ENCODE results near the gene ARHGAP42.
"Not testable (repeated sequence)": the region's sequence is repeated elsewhere in the genome, so short reads cannot be mapped to it uniquely, and the experiment has no call there.

Gene ARHGAP42

DNA sequence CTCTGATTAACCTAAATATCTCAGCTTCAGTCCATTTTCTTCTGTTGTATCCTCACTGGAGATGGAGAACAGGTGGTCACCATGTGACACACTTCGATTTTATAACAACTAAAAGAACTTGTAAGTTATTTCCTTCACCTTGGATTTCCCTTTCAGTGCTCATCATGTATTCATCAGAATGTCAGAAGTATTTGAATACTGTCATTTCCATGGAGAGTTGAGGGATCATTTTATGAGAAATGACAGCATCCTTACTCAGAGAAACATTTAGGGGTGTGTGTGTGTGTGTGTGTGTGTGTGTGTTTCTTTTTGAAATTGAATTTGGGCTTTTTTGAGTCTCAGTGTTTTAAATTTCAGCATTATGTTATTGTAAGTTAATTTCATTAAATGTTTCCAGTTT, 205.8 kb downstream of the ARHGAP42 start:
- TF ChIP-seq EZH2phosphoT487 (conservative IDR thresholded peaks at IDR 0.05; ENCODE audit: low read length) = no peak
- TF ChIP-seq, protein P1, sequence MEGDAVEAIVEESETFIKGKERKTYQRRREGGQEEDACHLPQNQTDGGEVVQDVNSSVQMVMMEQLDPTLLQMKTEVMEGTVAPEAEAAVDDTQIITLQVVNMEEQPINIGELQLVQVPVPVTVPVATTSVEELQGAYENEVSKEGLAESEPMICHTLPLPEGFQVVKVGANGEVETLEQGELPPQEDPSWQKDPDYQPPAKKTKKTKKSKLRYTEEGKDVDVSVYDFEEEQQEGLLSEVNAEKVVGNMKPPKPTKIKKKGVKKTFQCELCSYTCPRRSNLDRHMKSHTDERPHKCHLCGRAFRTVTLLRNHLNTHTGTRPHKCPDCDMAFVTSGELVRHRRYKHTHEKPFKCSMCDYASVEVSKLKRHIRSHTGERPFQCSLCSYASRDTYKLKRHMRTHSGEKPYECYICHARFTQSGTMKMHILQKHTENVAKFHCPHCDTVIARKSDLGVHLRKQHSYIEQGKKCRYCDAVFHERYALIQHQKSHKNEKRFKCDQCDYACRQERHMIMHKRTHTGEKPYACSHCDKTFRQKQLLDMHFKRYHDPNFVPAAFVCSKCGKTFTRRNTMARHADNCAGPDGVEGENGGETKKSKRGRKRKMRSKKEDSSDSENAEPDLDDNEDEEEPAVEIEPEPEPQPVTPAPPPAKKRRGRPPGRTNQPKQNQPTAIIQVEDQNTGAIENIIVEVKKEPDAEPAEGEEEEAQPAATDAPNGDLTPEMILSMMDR (IDR thresholded peaks at IDR 0.05; ENCODE audit: insufficient read depth, low read length, poor library complexity, severe bottlenecking) = no peak
- Histone ChIP-seq H4K20me1 (ENCODE audit: low read depth, low read length) (no peaks in the 10 kb centered on the region), H3K79me2 (ENCODE audit: insufficient read depth, low read length) (no peaks in the 10 kb centered on the region), H3K4me2 (ENCODE audit: low read depth, low read length, poor library complexity, severe bottlenecking) (no peak overlapping the region), H3K9ac (ENCODE audit: low read length) (no peak overlapping the region), H3K27me3 (ENCODE audit: low read length) (no peaks in the 10 kb centered on the region; the same call in 1 of the 2 replicates), H2AFZ (ENCODE audit: low read depth, low read length, severe bottlenecking) (no peak overlapping the region), H3K9me3 (ENCODE audit: insufficient read depth, low read length) (no peaks in the 10 kb centered on the region), H3K4me3 (ENCODE audit: insufficient read depth, low read length, poor library complexity, severe bottlenecking) (no peak overlapping the region), H3K36me3 (ENCODE audit: low read length) (no peaks in the 10 kb centered on the region), H3K27ac (ENCODE audit: low read depth, low read length) (no peak overlapping the region), H3K9me2 (replicated peaks; ENCODE audit: insufficient read depth, low read length) (no peaks in the 10 kb centered on the region), H3F3A (ENCODE audit: insufficient read depth) (no peaks in the 10 kb centered on the region)

DNA sequence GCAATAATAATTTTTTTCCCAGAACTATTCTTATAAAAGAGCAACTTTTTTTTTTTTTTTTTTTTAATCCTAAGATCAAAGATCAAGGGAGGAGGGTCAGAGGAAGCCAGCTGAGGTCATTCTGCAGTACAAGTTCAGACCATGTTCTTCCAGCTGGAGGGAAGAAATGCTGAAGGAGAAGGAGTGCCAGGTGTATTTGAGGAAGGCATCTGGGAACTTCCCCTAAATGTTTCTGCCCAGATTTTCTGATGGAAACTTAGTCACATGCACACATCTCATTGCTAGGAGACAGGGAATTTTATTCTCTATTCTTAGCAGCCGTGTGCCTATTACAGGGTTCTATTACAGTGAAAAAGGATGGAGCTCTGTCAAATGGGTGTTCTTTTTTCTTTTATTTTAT, 208.4 kb downstream of the ARHGAP42 start:
- no peaks in the 10 kb centered on the region; the same call in 1 of the 2 replicates for H3K27me3 ChIP-seq (ENCODE audit: low read length)
- no peaks in the 10 kb centered on the region for H3K9me3 ChIP-seq (ENCODE audit: insufficient read depth, low read length)
- H3F3A ChIP-seq (ENCODE audit: insufficient read depth) = no peaks in the 10 kb centered on the region
- no peak for TF ChIP-seq EZH2phosphoT487 (conservative IDR thresholded peaks at IDR 0.05; ENCODE audit: low read length)
- TF ChIP-seq, protein P1 (IDR thresholded peaks at IDR 0.05; ENCODE audit: insufficient read depth, low read length, poor library complexity, severe bottlenecking) = no peak
- H3K79me2 ChIP-seq (ENCODE audit: insufficient read depth, low read length) = no peaks in the 10 kb centered on the region
- H3K4me3 ChIP-seq (ENCODE audit: insufficient read depth, low read length, poor library complexity, severe bottlenecking) = no peak overlapping the region
- H3K4me2 ChIP-seq (ENCODE audit: low read depth, low read length, poor library complexity, severe bottlenecking) = no peak overlapping the region
- no peak overlapping the region for H3K9ac ChIP-seq (ENCODE audit: low read length)
- no peak overlapping the region for H3K27ac ChIP-seq (ENCODE audit: low read depth, low read length)
- H4K20me1 ChIP-seq (ENCODE audit: low read depth, low read length) = no peaks in the 10 kb centered on the region
- no peaks in the 10 kb centered on the region for H3K9me2 ChIP-seq (replicated peaks; ENCODE audit: insufficient read depth, low read length)
- no peaks in the 10 kb centered on the region for H3K36me3 ChIP-seq (ENCODE audit: low read length)
- H2AFZ ChIP-seq (ENCODE audit: low read depth, low read length, severe bottlenecking) = no peak overlapping the region

GRCh38 chr11:100895976-100896375, 208.9 kb downstream of the ARHGAP42 start:
- not testable (repeated sequence) for H3K4me2 ChIP-seq (ENCODE audit: low read depth, low read length, poor library complexity, severe bottlenecking); H2AFZ ChIP-seq (ENCODE audit: low read depth, low read length, severe bottlenecking); H3K27me3 ChIP-seq (ENCODE audit: low read length); H3F3A ChIP-seq (ENCODE audit: insufficient read depth); H3K79me2 ChIP-seq (ENCODE audit: insufficient read depth, low read length); H3K36me3 ChIP-seq (ENCODE audit: low read length); H3K27ac ChIP-seq (ENCODE audit: low read depth, low read length); H4K20me1 ChIP-seq (ENCODE audit: low read depth, low read length); H3K4me3 ChIP-seq (ENCODE audit: insufficient read depth, low read length, poor library complexity, severe bottlenecking); H3K9ac ChIP-seq (ENCODE audit: low read length); H3K9me3 ChIP-seq (ENCODE audit: insufficient read depth, low read length); H3K9me2 ChIP-seq (replicated peaks; ENCODE audit: insufficient read depth, low read length)

DNA sequence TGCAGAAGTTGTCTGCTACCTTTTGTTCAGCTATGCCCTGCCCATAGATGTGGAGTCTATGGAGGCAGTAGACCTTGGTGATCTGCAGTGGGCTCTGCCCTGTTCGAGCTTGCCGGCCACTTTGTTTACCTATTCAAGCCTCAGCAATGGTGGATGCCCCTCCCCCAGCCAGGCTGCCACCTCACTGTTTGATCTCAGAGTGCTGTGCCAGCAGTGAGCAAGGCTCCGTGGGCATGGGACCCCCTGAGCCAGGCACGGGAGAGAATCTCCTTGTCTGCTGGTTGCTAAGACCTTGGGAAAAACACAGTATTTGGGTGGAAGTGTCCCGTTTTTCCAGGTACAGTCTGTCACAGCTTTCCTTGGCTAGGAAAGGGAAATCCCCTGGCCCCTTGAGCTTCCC, 214.4 kb downstream of the ARHGAP42 start:
- H4K20me1 ChIP-seq (ENCODE audit: low read depth, low read length); H3K9me3 ChIP-seq (ENCODE audit: insufficient read depth, low read length); H3K4me3 ChIP-seq (ENCODE audit: insufficient read depth, low read length, poor library complexity, severe bottlenecking); H3F3A ChIP-seq (ENCODE audit: insufficient read depth); H3K4me2 ChIP-seq (ENCODE audit: low read depth, low read length, poor library complexity, severe bottlenecking); H3K79me2 ChIP-seq (ENCODE audit: insufficient read depth, low read length); H3K9me2 ChIP-seq (replicated peaks; ENCODE audit: insufficient read depth, low read length); H3K9ac ChIP-seq (ENCODE audit: low read length); H3K27me3 ChIP-seq (ENCODE audit: low read length); H3K36me3 ChIP-seq (ENCODE audit: low read length); H3K27ac ChIP-seq (ENCODE audit: low read depth, low read length); H2AFZ ChIP-seq (ENCODE audit: low read depth, low read length, severe bottlenecking): not testable (repeated sequence)

Measured in SU-DHL-6 (cell line).